NB4 (cell line): ENCODE measurements around the gene OLIG1.

Experiments used
- DNase-seq: peaks from one replicate; pipeline ENCODE4 v3.0.0; 2010; ENCODE audit warnings: low read depth
- H3K4me3 ChIP-seq: one replicate; pipeline ENCODE4 v1.5.1; 2011; ENCODE audit warnings: mild to moderate bottlenecking, low read depth, low read length, moderate library complexity
- MAX ChIP-seq: IDR thresholded peaks from 2 replicates; pipeline ENCODE4 v1.6.1; 2011; ENCODE audit warnings: low read depth, low read length
- MYC ChIP-seq: IDR thresholded peaks from 2 replicates; pipeline ENCODE4 v1.6.1; 2011; ENCODE audit warnings: low read depth, low read length
- POLR2A ChIP-seq: IDR thresholded peaks from 2 replicates; pipeline ENCODE4 v1.6.1; 2011; ENCODE audit warnings: mild to moderate bottlenecking; ENCODE audit not compliant: insufficient read length; ENCODE audit errors: extremely low read depth
- TF ChIP-seq, protein P1 (sequence below): IDR thresholded peaks from one replicate; pipeline ENCODE4 v1.5.1; 2012; ENCODE audit warnings: low read depth, low read length

OLIG1 gene, protein sequence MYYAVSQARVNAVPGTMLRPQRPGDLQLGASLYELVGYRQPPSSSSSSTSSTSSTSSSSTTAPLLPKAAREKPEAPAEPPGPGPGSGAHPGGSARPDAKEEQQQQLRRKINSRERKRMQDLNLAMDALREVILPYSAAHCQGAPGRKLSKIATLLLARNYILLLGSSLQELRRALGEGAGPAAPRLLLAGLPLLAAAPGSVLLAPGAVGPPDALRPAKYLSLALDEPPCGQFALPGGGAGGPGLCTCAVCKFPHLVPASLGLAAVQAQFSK

DNA sequence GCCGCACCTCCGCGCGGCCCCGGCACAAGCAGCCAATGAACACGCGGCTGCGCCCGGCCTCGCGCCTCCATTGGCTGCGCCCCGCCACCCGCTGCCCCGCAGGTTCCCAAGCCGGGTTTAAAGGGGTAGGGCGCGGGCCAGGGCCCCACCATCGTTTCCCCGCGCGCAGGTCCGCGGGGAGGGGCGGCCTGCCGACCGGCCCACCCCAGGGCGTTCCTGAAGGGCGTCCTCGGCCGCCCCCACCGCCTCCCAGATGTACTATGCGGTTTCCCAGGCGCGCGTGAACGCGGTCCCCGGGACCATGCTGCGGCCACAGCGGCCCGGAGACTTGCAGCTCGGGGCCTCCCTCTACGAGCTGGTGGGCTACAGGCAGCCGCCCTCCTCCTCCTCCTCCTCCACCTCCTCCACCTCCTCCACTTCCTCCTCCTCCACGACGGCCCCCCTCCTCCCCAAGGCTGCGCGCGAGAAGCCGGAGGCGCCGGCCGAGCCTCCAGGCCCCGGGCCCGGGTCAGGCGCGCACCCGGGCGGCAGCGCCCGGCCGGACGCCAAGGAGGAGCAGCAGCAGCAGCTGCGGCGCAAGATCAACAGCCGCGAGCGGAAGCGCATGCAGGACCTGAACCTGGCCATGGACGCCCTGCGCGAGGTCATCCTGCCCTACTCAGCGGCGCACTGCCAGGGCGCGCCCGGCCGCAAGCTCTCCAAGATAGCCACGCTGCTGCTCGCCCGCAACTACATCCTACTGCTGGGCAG is at the start of gene OLIG1:
OLIG1 (plus strand) TSS at position 148 of the 750 bp plus-strand sequence; CDS start at position 254, 106 bp downstream.
- DNase-seq = peak; percentile 95
- TF ChIP-seq MYC = no peak
- H3K4me3 ChIP-seq = peak within 1 kb of the TSS; percentile 94

DNA sequence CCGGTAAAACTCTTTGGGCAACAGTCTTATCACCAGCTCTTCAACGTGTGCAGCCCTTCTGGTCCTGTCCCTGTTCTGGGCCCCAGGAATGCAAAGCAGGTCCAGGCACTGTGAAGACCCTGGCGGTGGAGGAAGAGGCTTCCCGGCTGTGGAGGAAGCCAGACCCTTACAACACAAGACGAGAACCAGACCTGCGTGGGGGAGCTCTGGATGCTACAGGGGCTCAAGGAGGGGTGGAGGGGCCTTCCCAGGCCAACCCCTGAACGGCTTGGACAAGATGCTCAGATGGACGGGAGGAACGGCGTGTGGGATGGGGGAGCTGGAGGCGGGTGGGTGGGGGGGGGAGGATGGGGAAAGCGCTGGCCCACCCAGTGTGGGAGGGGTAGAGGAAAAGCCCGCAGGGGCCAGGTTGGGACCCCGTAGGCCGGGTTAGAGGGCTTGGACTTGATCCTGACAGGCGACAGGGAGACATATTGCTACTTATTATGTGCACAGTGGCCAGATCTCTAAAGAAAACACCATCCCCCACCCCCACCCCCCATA is 49.3 kb upstream of the OLIG1 start:
- H3K4me3 ChIP-seq = no peak overlapping the region
- TF ChIP-seq MAX (no peak), MYC (no peak), POLR2A (no peak)
- TF ChIP-seq, protein P1, sequence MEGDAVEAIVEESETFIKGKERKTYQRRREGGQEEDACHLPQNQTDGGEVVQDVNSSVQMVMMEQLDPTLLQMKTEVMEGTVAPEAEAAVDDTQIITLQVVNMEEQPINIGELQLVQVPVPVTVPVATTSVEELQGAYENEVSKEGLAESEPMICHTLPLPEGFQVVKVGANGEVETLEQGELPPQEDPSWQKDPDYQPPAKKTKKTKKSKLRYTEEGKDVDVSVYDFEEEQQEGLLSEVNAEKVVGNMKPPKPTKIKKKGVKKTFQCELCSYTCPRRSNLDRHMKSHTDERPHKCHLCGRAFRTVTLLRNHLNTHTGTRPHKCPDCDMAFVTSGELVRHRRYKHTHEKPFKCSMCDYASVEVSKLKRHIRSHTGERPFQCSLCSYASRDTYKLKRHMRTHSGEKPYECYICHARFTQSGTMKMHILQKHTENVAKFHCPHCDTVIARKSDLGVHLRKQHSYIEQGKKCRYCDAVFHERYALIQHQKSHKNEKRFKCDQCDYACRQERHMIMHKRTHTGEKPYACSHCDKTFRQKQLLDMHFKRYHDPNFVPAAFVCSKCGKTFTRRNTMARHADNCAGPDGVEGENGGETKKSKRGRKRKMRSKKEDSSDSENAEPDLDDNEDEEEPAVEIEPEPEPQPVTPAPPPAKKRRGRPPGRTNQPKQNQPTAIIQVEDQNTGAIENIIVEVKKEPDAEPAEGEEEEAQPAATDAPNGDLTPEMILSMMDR = no peak
- no peak for DNase-seq

GRCh38 chr21:33021150-33021549 is 48.8 kb upstream of the OLIG1 start:
- TF ChIP-seq MYC (no peak), MAX (no peak)
- TF ChIP-seq, protein P1 = no peak
- no peak for DNase-seq
- H3K4me3 ChIP-seq = no peak overlapping the region

DNA sequence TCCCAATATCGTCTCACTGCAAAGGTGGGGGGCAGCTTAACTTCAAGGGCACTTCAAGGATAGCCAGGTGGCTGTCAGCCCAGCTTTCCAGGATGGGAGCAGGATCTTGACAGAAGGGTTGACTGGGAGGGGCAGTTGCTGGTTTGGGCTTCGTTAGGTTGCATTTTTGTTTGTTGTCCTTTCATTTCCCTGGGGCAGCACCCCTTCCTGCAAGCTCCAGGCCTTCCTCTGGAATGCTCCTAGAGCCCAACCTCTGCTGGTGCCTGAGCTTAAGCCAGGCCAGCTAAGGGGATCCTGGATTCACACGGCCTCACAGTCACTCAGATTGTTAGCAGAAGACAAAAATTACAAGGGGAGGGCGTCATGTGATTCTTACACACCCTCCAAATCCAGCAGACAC is 48.3 kb upstream of the OLIG1 start:
- TF ChIP-seq MYC = no peak
- TF ChIP-seq POLR2A = no peak
- no peak for TF ChIP-seq MAX
- TF ChIP-seq, protein P1 = no peak
- no peak for DNase-seq
- H3K4me3 ChIP-seq = no peak overlapping the region

DNA sequence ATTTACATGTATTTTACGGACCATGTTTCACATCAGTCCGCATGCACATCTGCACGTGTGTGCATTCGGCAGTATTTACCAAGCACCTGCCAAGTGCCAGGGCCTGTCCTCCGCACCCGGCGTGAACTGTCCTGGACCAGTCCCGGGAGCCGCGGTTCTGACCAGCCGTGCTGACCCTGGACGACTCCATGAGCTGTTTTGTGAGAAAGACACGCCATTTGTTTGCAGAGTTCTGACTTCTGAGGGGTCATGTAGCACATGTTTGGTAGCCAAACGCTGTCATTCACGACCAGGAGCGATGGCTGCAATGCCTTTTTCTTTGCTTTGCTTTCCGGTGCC is 47.5 kb upstream of the OLIG1 start:
- no peak overlapping the region for H3K4me3 ChIP-seq
- TF ChIP-seq MAX (no peak), POLR2A (no peak), MYC (no peak)
- TF ChIP-seq, protein P1 = no peak

GRCh38 chr21:33022828-33023573 is 46.9 kb upstream of the OLIG1 start:
- no peak for TF ChIP-seq MAX
- H3K4me3 ChIP-seq = no peak overlapping the region
- DNase-seq = no peak

More for the DNA sequence above, 47.5 kb upstream of the OLIG1 start:
- DNase-seq = no peak
